CD4-positive, alpha-beta T cell treated with Interleukin-6 for 4 hours (primary cell): ENCODE data around the gene BAK1.
"Not testable (repeated sequence)": the region's sequence is repeated elsewhere in the genome, so short reads cannot be mapped to it uniquely, and the experiment has no call there.

Experiments used
- DNase-seq: peaks from one replicate; pipeline ENCODE4 v3.0.0-alpha.2; 2020; ENCODE audit warnings: mixed read lengths

BAK1 gene

GRCh38 chr6:33585403-33586107, 5.5 kb upstream of the BAK1 start:
- DNase-seq, result peak; percentile 90

GRCh38 chr6:33584700-33585402, 4.8 kb upstream of the BAK1 start:
- no peak for DNase-seq

GRCh38 chr6:33583591-33584155, 3.6 kb upstream of the BAK1 start:
- DNase-seq, result no peak

GRCh38 chr6:33581186-33581585, 1.1 kb upstream of the BAK1 start:
- no peak for DNase-seq

- DNase-seq, result peak; percentile 64
Measured at GRCh38 chr6:33578588-33579011, 1.5 kb downstream of the BAK1 start.

GRCh38 chr6:33578164-33578563, 1.9 kb downstream of the BAK1 start:
- peak; percentile 30 for DNase-seq

- no peak for DNase-seq
Measured at GRCh38 chr6:33577718-33578117, 2.4 kb downstream of the BAK1 start.

GRCh38 chr6:33577106-33577535, 3.0 kb downstream of the BAK1 start:
- peak; percentile 44 for DNase-seq

- DNase-seq, result no peak
Measured at GRCh38 chr6:33576668-33577067, 3.4 kb downstream of the BAK1 start.

- DNase-seq, result no peak
Measured at GRCh38 chr6:33575211-33575610, 4.9 kb downstream of the BAK1 start.

- DNase-seq, result no peak
Measured at GRCh38 chr6:33571637-33572316, 8.3 kb downstream of the BAK1 start.

GRCh38 chr6:33570806-33571636, 9.1 kb downstream of the BAK1 start:
- peak; percentile 92 for DNase-seq

- no peak for DNase-seq
Measured at GRCh38 chr6:33568826-33569570, 11.1 kb downstream of the BAK1 start.

GRCh38 chr6:33567836-33568235, 12.2 kb downstream of the BAK1 start:
- DNase-seq, result no peak

GRCh38 chr6:33566182-33567084, 13.6 kb downstream of the BAK1 start:
- DNase-seq, result no peak

- no peak for DNase-seq
Measured at GRCh38 chr6:33558801-33559200, 21.3 kb downstream of the BAK1 start.

GRCh38 chr6:33557376-33557775, 22.7 kb downstream of the BAK1 start:
- no peak for DNase-seq

- not testable (repeated sequence) for DNase-seq
Measured at GRCh38 chr6:33552883-33553282, 27.2 kb downstream of the BAK1 start.

- DNase-seq, result no peak
Measured at GRCh38 chr6:33552252-33552651, 27.8 kb downstream of the BAK1 start.

- no peak for DNase-seq
Measured at GRCh38 chr6:33551538-33551937, 28.5 kb downstream of the BAK1 start.

GRCh38 chr6:33549896-33550295, 30.2 kb downstream of the BAK1 start:
- no peak for DNase-seq
